ENCODE data around the gene GHR.

GRCh38 chr5:42604171-42604711 lies 181.0 kb downstream of the GHR start:
- TF ChIP-seq POLR2AphosphoS5 (IDR thresholded peaks at IDR 0.05) (no peak), CTCF (IDR thresholded peaks at IDR 0.05) (no peak), POLR2A (IDR thresholded peaks at IDR 0.05) (no peak), EP300 (IDR thresholded peaks at IDR 0.05) (no peak)
